Measurements from ENCODE around the gene SYNE3.
"Not testable (repeated sequence)": the region's sequence is repeated elsewhere in the genome, so short reads cannot be mapped to it uniquely, and the experiment has no call there.

Gene SYNE3

DNA sequence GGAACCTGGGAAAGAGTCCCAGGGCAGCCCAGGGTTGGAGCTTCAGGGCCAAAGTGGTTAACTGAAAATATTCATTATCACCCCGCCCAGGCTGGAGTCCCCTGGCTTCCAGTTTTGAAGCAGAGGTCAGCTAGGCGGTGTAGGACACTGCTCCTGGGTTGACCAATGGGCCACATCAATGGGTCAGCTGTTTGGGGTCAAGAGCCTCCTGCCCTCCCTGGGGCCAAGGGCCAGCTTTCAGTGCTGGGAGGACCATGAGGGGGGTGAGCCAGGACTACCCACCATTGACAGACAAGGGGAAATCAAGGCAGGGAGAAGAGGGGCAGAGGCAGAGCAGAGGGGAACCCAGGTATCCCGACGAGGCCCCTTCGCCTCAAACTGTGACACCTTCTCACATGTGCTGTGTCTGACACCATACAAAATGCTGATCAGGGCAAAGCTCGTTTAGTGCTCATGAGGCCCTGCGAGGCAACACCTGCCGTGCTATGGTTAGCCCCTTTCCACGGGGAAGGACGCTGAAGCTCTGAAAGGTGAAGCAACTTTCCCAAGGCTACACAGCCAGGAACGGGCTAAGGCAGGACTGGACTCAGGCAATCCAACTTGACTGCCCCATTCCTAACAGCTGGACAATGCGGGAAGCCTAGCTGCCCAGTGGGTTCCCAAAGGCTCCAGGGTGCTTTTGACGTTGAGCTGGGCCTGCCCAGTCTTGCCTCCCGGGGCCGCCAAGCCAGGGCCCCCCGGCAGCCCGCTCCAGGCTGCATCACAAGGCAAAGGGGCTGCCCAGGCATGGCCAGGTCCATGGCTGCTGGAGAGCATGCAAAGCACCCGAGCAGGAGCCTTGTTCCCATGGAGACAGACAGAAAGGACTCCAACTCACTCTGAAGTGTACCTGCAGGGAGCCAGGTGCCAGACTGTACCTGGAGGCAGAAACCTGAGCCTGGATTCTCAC lies 2.0 kb downstream of the SYNE3 start:
- DNase-seq (ENCODE audit: extremely low spot score), result no peak
- TF ChIP-seq, protein P1, sequence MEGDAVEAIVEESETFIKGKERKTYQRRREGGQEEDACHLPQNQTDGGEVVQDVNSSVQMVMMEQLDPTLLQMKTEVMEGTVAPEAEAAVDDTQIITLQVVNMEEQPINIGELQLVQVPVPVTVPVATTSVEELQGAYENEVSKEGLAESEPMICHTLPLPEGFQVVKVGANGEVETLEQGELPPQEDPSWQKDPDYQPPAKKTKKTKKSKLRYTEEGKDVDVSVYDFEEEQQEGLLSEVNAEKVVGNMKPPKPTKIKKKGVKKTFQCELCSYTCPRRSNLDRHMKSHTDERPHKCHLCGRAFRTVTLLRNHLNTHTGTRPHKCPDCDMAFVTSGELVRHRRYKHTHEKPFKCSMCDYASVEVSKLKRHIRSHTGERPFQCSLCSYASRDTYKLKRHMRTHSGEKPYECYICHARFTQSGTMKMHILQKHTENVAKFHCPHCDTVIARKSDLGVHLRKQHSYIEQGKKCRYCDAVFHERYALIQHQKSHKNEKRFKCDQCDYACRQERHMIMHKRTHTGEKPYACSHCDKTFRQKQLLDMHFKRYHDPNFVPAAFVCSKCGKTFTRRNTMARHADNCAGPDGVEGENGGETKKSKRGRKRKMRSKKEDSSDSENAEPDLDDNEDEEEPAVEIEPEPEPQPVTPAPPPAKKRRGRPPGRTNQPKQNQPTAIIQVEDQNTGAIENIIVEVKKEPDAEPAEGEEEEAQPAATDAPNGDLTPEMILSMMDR (IDR thresholded peaks at IDR 0.05; ENCODE audit: control extremely low read depth, extremely low read depth, low read depth, missing control alignments), result no peak
- CTCF ChIA-PET, result interaction anchor here (0.7 to 7.3 kb wide), 15 partner anchors 10 to 86 kb away, joined by 3 to 110 read pairs (median 5); no protein-coding TSS in a partner anchor
- POLR2A ChIA-PET, result interaction anchor here (1.5 to 2.0 kb wide), 3 partner anchors 8 to 19 kb away, joined by 3 to 8 read pairs (median 4); no protein-coding TSS in a partner anchor

DNA sequence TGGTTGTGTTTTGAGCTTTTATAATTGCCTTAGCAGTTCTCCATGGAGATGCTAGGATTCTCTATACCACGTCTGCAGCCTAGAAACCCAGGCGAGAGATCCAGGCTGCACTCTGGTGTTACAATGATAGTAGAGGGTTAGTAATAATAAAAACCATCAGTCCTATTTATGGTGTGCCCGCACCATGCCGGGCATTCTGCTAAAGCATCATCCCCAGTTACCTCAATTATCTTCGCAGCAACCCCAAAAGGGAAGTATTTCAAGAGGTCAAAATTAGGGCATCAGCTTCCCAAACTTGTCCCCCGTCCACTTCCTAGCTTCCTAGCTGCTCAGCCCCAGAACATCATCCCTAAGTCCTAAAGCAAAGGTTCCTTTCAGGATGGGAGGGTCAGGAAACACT lies 3.2 kb downstream of the SYNE3 start:
- CTCF ChIA-PET, result interaction anchor here (1.0 to 7.3 kb wide), 8 partner anchors 8 to 77 kb away, joined by 3 to 110 read pairs (median 4); no protein-coding TSS in a partner anchor
- DNase-seq (ENCODE audit: extremely low spot score), result no peak
- POLR2A ChIA-PET, result no interaction called here
- TF ChIP-seq, protein P1 (IDR thresholded peaks at IDR 0.05; ENCODE audit: control extremely low read depth, extremely low read depth, low read depth, missing control alignments), result no peak

DNA sequence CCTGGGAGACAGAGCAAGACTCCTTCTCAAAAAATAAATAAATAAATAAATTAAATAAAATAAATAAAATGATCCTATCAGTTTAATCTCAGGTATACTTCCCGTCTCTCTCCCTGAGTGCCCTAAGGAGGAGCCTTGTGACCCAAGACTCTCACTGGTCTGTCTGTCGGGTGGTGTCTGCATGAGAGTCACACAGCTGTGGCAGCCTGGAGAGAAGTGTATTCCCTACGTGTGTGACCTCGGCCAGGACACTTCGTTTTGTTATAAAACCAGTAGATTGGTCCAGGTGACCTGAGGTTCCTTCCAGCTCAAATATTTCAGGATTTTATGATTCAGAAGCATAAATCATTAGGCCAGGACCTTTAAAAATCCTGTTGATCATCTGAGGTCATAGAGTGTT lies 4.8 kb downstream of the SYNE3 start:
- TF ChIP-seq, protein P1 (IDR thresholded peaks at IDR 0.05; ENCODE audit: control extremely low read depth, extremely low read depth, low read depth, missing control alignments), result no peak
- CTCF ChIA-PET, result interaction anchor here (1.0 to 2.8 kb wide), 5 partner anchors 11 to 16 kb away, joined by 3 to 9 read pairs (median 4); no protein-coding TSS in a partner anchor
- POLR2A ChIA-PET, result no interaction called here
- no peak for DNase-seq (ENCODE audit: extremely low spot score)

DNA sequence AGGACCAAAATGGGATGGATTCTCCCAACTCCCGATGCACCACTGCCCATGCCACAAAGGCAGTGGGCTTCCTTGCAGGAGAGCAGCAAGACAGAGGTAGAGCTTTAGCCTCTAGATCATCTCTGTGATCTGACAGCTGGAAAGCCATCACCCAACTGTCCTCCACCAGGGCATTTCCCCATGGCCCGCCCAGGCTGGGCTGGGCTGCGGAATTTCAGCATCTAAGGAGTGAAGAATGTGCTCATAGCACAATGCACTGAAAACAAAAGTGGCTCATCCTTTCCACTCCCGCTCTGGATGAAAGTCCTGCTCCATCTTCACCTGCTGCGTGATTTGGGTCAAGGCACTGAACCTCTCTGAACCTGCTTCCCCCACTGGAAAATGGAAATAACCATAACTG lies 5.6 kb downstream of the SYNE3 start:
- no peak for DNase-seq (ENCODE audit: extremely low spot score)
- TF ChIP-seq, protein P1 (IDR thresholded peaks at IDR 0.05; ENCODE audit: control extremely low read depth, extremely low read depth, low read depth, missing control alignments), result no peak
- POLR2A ChIA-PET, result no interaction called here
- CTCF ChIA-PET, result interaction anchor here (1.0 to 2.5 kb wide), 4 partner anchors 10 to 31 kb away, joined by 3 to 9 read pairs (median 4); no protein-coding TSS in a partner anchor

DNA sequence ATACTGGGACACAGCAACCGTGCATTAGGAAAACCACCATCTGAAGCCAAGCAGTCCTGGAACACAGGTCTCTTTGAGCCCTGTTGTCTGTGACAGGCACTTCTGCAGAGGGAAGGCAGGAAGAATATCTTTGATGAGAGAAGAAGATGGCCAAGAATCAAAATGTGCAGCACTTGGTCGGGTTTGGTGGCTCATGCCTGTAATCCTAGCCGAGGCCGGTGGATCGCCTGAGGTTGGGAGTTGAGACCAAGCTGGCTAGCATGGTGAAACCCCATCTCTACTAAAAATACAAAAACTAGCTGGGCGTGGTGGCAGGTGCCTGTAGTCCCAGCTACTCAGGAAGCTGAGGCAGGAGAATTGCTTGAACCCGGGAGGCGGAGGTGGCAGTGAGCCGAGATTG lies 6.1 kb downstream of the SYNE3 start:
- CTCF ChIA-PET, result interaction anchor here (1.0 to 2.5 kb wide), 2 partner anchors 17 to 30 kb away, joined by 3 to 9 read pairs; no protein-coding TSS in a partner anchor
- POLR2A ChIA-PET; DNase-seq (ENCODE audit: extremely low spot score): not testable (repeated sequence)

DNA sequence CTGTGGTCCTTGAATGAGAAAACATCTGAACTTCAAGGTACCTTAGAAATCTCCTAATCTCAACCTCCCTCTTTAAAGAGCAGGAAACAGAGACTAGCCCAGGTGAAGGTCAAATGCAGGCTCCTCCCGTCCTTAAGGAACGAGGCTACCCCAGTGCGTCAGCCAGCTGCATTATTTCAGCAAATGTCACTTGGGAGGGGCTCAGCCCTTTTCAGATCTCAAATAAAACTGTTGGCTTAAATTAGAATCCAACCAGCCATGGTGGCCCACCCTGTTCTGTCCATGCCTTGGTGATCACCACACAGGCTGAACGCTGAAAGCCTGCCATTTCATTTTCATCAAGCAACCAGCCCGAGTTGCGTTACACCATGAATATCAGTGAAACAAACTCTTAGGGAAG lies 7.0 kb downstream of the SYNE3 start:
- TF ChIP-seq, protein P1 (IDR thresholded peaks at IDR 0.05; ENCODE audit: control extremely low read depth, extremely low read depth, low read depth, missing control alignments), result no peak
- POLR2A ChIA-PET, result no interaction called here
- CTCF ChIA-PET, result interaction anchor here (0.6 to 3.1 kb wide), 5 partner anchors 9 to 67 kb away, joined by 3 to 12 read pairs (median 6); partner anchors contain the start of gene GLRX5
- DNase-seq (ENCODE audit: extremely low spot score), result no peak

DNA sequence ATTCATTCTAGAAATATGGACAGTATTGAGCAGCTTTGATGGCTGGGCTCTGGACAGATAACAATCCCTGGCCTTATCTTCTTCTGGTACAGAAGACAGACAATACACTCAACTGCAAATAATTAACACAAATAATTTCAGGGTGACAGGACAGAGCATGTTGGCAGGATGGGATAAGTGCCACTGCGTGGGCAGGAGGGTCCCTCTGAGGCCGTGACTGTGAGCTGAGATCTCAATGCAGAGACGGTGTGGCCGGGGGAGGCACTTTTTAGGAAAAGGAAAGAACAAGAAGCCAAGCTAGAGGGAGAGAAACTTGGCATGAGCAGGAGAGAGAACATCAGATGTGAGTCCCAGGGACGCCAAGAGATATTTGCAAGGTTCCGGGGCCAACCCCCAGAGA lies 8.1 kb downstream of the SYNE3 start:
- POLR2A ChIA-PET, result no interaction called here
- TF ChIP-seq, protein P1 (IDR thresholded peaks at IDR 0.05; ENCODE audit: control extremely low read depth, extremely low read depth, low read depth, missing control alignments), result no peak
- DNase-seq (ENCODE audit: extremely low spot score), result no peak
- CTCF ChIA-PET, result interaction anchor here (0.9 to 6.7 kb wide), 6 partner anchors 10 to 81 kb away, joined by 3 to 34 read pairs (median 8); partner anchors contain the start of gene GLRX5
